Right lobe of liver (tissue), 6 donors: ENCODE measurements around the gene SPEF1. TPM values are rescaled to one million over a fixed set of nuclear protein-coding genes. Genes with fewer than 3 reads are reported as not detected.

Experiments used
- ATAC-seq, 4 donors: fragments of 200-7000 bp; cut with Tn5 transposase; one replicate each; pipeline ENCODE4 v1.9.1; 2020; ENCODE audit warnings: mild to moderate bottlenecking in 4 of 4, moderate library complexity in 4 of 4
- DNase-seq, 3 donors: peaks; one replicate each; pipeline ENCODE4 v3.0.0-alpha.2; 2020
- H3K27ac ChIP-seq, 3 donors: fragments of 200-600 bp; one replicate each; pipeline ENCODE4 v1.8.0; 2022
- H3K27me3 ChIP-seq, 2 donors: fragments of 200-600 bp; one replicate each; pipeline ENCODE4 v1.8.0; 2022
- H3K36me3 ChIP-seq, 4 donors: fragments of 200-600 bp; sonication (generic) in 1 of 4; one replicate each; pipeline versions ENCODE4 v1.5.1 to v1.8.0; 2017 to 2022; ENCODE audit warnings: control low read depth in 1 of 4
- H3K4me1 ChIP-seq, 4 donors: fragments of 200-600 bp; sonication (generic) in 1 of 4; one replicate each; pipeline versions ENCODE4 v1.5.1 to v1.8.0; 2017 to 2022; ENCODE audit warnings: control low read depth in 1 of 4
- H3K4me3 ChIP-seq, 3 donors: fragments of 200-600 bp; one replicate each; pipeline ENCODE4 v1.8.0; 2022
- H3K9me3 ChIP-seq, 4 donors: fragments of 200-600 bp; sonication (generic) in 1 of 4; one replicate each; pipeline versions ENCODE4 v1.5.1 to v1.8.0; 2017 to 2022; ENCODE audit warnings: control low read depth in 1 of 4
- POLR2A ChIP-seq: fragments of 450-650 bp; IDR thresholded peaks from one replicate; pipeline ENCODE4 v1.6.1; 2017; ENCODE audit warnings: antibody characterized with exemption, mild to moderate bottlenecking
- WGBS: methylation state at CpG from one replicate; pipeline ENCODE4 v1.1.6; 2018; ENCODE audit warnings: low coverage, low lambda C conversion rate; ENCODE audit not compliant: insufficient coverage; ENCODE audit errors: missing lambda C conversion rate; 5-methylcytosine and 5-hydroxymethylcytosine counted together
- intact Hi-C, 2 donors: fragments of 100-400 bp; cut with DNase I; formaldehyde crosslinking; loops; one replicate each; pipeline versions ENCODE4 v1.11.2 to v1.14.1; 2022
- total RNA-seq, 6 experiments: library from RNA; depleted of rRNA in 2 of 6; stranded (reverse); fragments of >200 nt in 2 of 6; fragmentation: NEBNext Ultra II Directional in 3 of 6; extraction: Animal tissue kit (Norgen Biotek cat#: 25700) in 3 of 6; gene quantifications; one replicate each; pipeline versions ENCODE4 v1.1.0 to v1.2.4, GENCODE V29; 2016 to 2023
- TF ChIP-seq, protein P1 (sequence below), 4 donors: fragments of 200-600 bp in 3 of 4; fragments of 450-650 bp in 1 of 4; IDR thresholded peaks; one replicate each; pipeline versions ENCODE4 v1.5.1 to v1.8.0; 2016 to 2022; ENCODE audit warnings: antibody characterized with exemption in 4 of 4, mild to moderate bottlenecking in 2 of 4
- donor health status: DM: no; HTN: yes; CAD: no.
- donor health status: DM: no; HTN: no; CAD: no.
- donor health status: DM: no; HTN: no; CAD: no.
- donor health status: DM: no; HTN: yes; CAD: no.
- donor health status: DM: no; HTN: yes; CAD: no.

The SPEF1 gene
- total RNA-seq, 6 experiments from 2014 or later: not detected

DNA sequence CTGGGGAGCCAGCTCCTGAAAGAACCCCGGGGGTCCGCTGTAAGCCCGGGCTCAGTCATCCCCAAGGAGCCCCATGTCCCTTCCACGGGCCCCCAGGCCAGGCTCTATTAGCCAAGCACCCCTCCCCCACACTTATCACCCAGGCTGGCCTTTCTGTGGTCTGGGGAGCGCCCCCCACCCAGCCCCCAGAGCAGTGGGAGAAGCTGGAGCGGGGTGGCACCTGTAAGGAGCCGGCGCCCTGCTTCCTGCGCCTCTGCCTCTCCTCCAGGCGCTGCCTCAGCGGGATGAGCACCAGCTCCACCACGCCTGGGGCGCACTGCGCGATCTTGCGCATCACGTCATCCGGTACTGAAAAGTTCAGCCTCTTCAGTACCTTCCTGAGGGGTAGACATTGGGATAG is 2.3 kb downstream of the SPEF1 start:
- TF ChIP-seq, protein P1, sequence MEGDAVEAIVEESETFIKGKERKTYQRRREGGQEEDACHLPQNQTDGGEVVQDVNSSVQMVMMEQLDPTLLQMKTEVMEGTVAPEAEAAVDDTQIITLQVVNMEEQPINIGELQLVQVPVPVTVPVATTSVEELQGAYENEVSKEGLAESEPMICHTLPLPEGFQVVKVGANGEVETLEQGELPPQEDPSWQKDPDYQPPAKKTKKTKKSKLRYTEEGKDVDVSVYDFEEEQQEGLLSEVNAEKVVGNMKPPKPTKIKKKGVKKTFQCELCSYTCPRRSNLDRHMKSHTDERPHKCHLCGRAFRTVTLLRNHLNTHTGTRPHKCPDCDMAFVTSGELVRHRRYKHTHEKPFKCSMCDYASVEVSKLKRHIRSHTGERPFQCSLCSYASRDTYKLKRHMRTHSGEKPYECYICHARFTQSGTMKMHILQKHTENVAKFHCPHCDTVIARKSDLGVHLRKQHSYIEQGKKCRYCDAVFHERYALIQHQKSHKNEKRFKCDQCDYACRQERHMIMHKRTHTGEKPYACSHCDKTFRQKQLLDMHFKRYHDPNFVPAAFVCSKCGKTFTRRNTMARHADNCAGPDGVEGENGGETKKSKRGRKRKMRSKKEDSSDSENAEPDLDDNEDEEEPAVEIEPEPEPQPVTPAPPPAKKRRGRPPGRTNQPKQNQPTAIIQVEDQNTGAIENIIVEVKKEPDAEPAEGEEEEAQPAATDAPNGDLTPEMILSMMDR (IDR thresholded peaks at IDR 0.05): no peak
- TF ChIP-seq POLR2A: no peak
- DNase-seq (no peak), ATAC-seq (no peak)
- Histone ChIP-seq H3K27ac (no peak overlapping the region), H3K4me1 (peaks cover 0 to 21% (median 8%) of the 10 kb centered on the region in 4 donors), H3K9me3 (no peaks in the 10 kb centered on the region), H3K4me3 (no peak overlapping the region), H3K27me3 (no peaks in the 10 kb centered on the region), H3K36me3 (no peaks in the 10 kb centered on the region)
- WGBS: 30% methylated on average over 9 of the region's 18 CpGs
- intact Hi-C loops: loop anchor here in 1 of 2 donors (10.0 kb wide), 1 partner anchor 104 kb away; no protein-coding TSS in a partner anchor

DNA sequence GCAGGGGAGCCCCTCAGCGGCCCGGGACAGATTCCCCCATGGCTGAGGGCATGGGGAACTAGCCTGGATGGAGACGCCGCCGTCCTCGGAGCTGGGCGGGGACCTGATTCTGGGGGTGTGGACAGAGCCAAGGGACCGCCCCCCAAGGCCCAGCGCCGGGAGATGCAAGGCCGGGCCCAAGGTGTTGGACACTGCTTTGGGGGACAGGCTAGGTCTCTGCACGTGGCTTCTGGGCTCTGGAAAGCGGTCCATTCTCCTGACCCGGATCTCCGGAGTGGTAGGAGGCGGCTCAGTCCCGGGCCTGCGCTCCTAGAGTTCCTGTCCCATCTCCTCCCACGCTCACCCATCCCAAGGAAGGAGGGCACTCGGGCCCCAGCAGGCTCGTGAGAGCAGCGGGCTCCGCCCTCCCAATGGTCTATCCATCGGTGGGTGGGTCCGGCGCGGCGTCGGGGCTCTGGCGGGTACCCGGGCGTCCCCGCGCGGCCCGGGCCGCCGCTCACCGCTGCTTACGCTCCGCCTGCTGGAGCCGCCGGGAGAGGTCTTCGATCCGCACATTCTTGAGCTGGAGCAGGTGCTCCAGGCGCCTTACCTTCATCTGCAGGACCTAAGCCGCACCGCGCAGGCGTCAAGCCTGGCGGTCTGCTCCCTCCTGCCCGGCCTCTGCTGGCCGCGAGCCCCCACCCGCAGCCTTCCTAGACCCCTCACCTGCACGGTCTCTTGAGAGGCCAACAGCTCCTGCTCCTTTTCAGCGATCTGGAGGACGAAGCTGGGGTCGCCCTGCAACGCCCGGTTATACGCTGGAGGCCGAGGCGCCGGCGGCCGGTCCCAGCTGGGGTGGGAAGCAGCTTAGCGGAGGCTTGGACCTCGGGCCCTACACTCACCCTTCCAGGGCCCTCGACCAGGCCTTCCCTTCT is 3.3 kb downstream of the SPEF1 start:
- WGBS: 9% methylated on average over 15 of the region's 70 CpGs
- DNase-seq: peak in 2 of 3 donors; percentile 72 to 74
- Histone ChIP-seq H3K27me3 (no peaks in the 10 kb centered on the region), H3K36me3 (no peaks in the 10 kb centered on the region), H3K27ac (no peak overlapping the region), H3K9me3 (no peaks in the 10 kb centered on the region), H3K4me1 (peaks cover 0 to 21% (median 8%) of the 10 kb centered on the region in 4 donors), H3K4me3 (peak overlapping the region; percentile 43 to 54 (median 46))
- peak; percentile 52 to 60 (median 54) for ATAC-seq
- intact Hi-C loops: loop anchor here in 1 of 2 donors (10.0 kb wide), 1 partner anchor 103 kb away; no protein-coding TSS in a partner anchor
- TF ChIP-seq, protein P1 (IDR thresholded peaks at IDR 0.05): no peak
- no peak for TF ChIP-seq POLR2A

DNA sequence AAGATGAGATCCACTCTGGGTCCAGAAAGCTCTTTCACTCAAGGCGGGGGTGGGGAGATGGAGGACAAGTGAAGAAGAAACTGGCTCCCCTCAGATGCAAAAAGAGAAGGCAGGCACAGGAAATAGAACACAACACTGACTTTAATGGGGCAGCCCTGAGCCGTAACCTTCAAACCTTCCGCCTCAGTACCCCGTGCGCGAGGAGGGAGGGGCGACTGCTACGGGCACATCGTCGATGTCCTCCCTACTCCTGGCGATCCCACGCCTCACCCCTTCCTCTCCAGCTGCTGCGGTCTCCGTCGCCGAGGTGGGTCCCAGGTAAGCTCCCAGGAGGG is 3.9 kb downstream of the SPEF1 start:
- 15% methylated on average over 9 of the region's 16 CpGs for WGBS
- TF ChIP-seq, protein P1 (IDR thresholded peaks at IDR 0.05): no peak
- no peak for TF ChIP-seq POLR2A
- no peak overlapping the region for H3K27ac ChIP-seq

DNA sequence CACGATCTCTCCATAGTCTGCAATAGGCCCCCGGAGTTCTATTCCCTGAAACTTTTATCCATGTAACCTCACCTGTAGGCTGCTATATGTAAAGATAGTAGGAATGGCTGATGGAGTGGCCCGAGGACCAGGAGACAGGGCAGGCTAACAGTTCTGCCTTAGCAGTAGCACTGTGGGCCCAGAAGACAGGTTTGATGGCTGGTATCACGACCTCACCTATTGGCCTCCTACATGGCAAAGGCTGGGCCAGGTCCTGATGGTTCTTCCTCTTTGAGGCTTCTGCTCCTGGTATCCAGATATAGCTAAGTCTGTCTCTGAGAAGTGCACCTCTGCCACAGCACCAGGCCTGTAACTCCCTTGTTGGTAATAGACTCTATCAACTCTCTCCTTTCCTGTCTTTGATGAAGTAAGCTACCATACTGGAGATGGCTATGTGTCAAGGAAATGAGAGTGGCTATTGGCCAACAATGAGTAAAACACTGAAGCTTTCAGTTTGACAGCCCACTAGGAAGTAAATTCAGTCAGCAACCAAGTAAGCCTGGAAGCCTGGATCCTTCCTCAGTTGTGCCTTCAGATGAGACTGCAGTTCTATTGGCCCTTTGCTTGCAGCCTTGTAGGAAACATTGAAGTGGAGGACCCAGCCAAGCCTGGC is 5.7 kb downstream of the SPEF1 start:
- DNase-seq: no peak

More for the DNA sequence above, 3.9 kb downstream of the SPEF1 start:
- H3K4me3 ChIP-seq: peak overlapping the region; percentile 43 to 54 (median 46)
- no peaks in the 10 kb centered on the region for H3K9me3 ChIP-seq
- DNase-seq (no peak), ATAC-seq (no peak)
- intact Hi-C loops: loop anchor here in 1 of 2 donors (10.0 kb wide), 1 partner anchor 103 kb away; no protein-coding TSS in a partner anchor
- no peaks in the 10 kb centered on the region for H3K27me3 ChIP-seq
- peaks cover 0 to 21% (median 8%) of the 10 kb centered on the region in 4 donors for H3K4me1 ChIP-seq
- no peaks in the 10 kb centered on the region for H3K36me3 ChIP-seq

More for the DNA sequence above, 5.7 kb downstream of the SPEF1 start:
- H3K27me3 ChIP-seq: no peaks in the 10 kb centered on the region
- H3K4me1 ChIP-seq: peaks cover 0 to 12% (median 0%) of the 10 kb centered on the region in 4 donors
- no peak overlapping the region for H3K27ac ChIP-seq
- intact Hi-C loops: loop anchor here in 1 of 2 donors (10.0 kb wide), 1 partner anchor 101 kb away; no protein-coding TSS in a partner anchor
- H3K9me3 ChIP-seq: no peaks in the 10 kb centered on the region
- TF ChIP-seq POLR2A: no peak
- TF ChIP-seq, protein P1 (IDR thresholded peaks at IDR 0.05): no peak
- no peak overlapping the region for H3K4me3 ChIP-seq
- H3K36me3 ChIP-seq: no peaks in the 10 kb centered on the region
- no peak for ATAC-seq
- 71% methylated on average over 3 of the region's 4 CpGs for WGBS
